GM23338 (cell line): ENCODE results near the gene TRIM43. TPM values are rescaled to one million over a fixed set of nuclear protein-coding genes. Genes with fewer than 3 reads are reported as not detected.
"Not testable (repeated sequence)": the region's sequence is repeated elsewhere in the genome, so short reads cannot be mapped to it uniquely, and the experiment has no call there.

Experiments used
- ATAC-seq: fragments of 200-7000 bp; cut with Tn5 transposase; 3 replicates; pipeline ENCODE4 v1.9.1; 2020
- DNase-seq: peaks from one replicate; pipeline ENCODE4 v3.0.0-alpha.2; 2015; ENCODE audit warnings: low spot score
- H2AFZ ChIP-seq: fragments of 200-600 bp; sonication (generic); 2 replicates; pipeline ENCODE4 v1.8.0; 2016; ENCODE audit warnings: antibody characterized with exemption, mild to moderate bottlenecking, moderate library complexity
- H3F3A ChIP-seq: fragments of 200-600 bp; sonication (generic); replicated peaks from 2 replicates; pipeline ENCODE4 v1.8.0; 2017; ENCODE audit warnings: antibody characterized with exemption, mixed run types, low read depth
- H3K27ac ChIP-seq: fragments of 200-600 bp; sonication (generic); 2 replicates; pipeline ENCODE4 v1.6.1; 2016; ENCODE audit warnings: low read depth
- H3K27me3 ChIP-seq: fragments of 200-600 bp; sonication (generic); 2 replicates; pipeline ENCODE4 v1.8.0; 2016; ENCODE audit warnings: mild to moderate bottlenecking, mixed run types, moderate library complexity; ENCODE audit not compliant: insufficient read depth
- H3K36me3 ChIP-seq: fragments of 200-600 bp; sonication (generic); 2 replicates; pipeline ENCODE4 v1.8.0; 2016; ENCODE audit warnings: mild to moderate bottlenecking; ENCODE audit not compliant: insufficient read depth
- H3K4me1 ChIP-seq: fragments of 200-600 bp; sonication (generic); 2 replicates; pipeline ENCODE4 v1.8.0; 2016; ENCODE audit warnings: mild to moderate bottlenecking, moderate library complexity; ENCODE audit not compliant: insufficient read depth
- H3K4me2 ChIP-seq: fragments of 200-600 bp; sonication (generic); 2 replicates; pipeline ENCODE4 v1.7.1; 2017; ENCODE audit warnings: mixed run types
- H3K4me3 ChIP-seq: fragments of 200-600 bp; sonication (generic); 2 replicates; pipeline ENCODE4 v1.6.1; 2016; ENCODE audit warnings: mixed run types
- H3K79me2 ChIP-seq: fragments of 200-600 bp; sonication (generic); replicated peaks from 2 replicates; pipeline ENCODE4 v1.8.0; 2017; ENCODE audit warnings: mild to moderate bottlenecking; ENCODE audit not compliant: insufficient read depth
- H3K9me2 ChIP-seq: fragments of 200-600 bp; sonication (generic); 2 replicates; pipeline ENCODE4 v1.8.0; 2017; ENCODE audit not compliant: insufficient read depth
- H4K20me1 ChIP-seq: fragments of 200-600 bp; sonication (generic); replicated peaks from 2 replicates; pipeline ENCODE4 v1.8.0; 2017; ENCODE audit warnings: mild to moderate bottlenecking; ENCODE audit not compliant: insufficient read depth
- H3K27ac Mint-ChIP-seq: 2 replicates; pipeline ENCODE4 v1.8.0; 2020; ENCODE audit warnings: inconsistent platforms, mild to moderate bottlenecking, moderate library complexity, mixed read lengths
- H3K27me3 Mint-ChIP-seq: 3 replicates; pipeline ENCODE4 v1.8.0; 2022; ENCODE audit warnings: low read depth, mild to moderate bottlenecking, moderate library complexity, mixed read lengths, inconsistent platforms; ENCODE audit not compliant: insufficient read depth, poor library complexity
- H3K36me3 Mint-ChIP-seq: 3 replicates; pipeline ENCODE4 v1.8.0; 2021; ENCODE audit warnings: low read depth, mild to moderate bottlenecking, inconsistent platforms, moderate library complexity, mixed read lengths
- H3K4me1 Mint-ChIP-seq: 3 replicates; pipeline ENCODE4 v1.8.0; 2020; ENCODE audit warnings: mild to moderate bottlenecking, inconsistent platforms, mixed read lengths
- H3K4me3 Mint-ChIP-seq: 3 replicates; pipeline ENCODE4 v1.8.0; 2021; ENCODE audit warnings: moderate library complexity, mild to moderate bottlenecking, inconsistent platforms, mixed read lengths
- H3K9me3 Mint-ChIP-seq: 3 replicates; pipeline ENCODE4 v1.8.0; 2020; ENCODE audit warnings: moderate library complexity, mild to moderate bottlenecking, inconsistent platforms, mixed read lengths
- polyA plus RNA-seq: library from polyadenylated mRNA; unstranded; fragments of >200 nt; fragmentation: Nextera tagmentation; extraction: Ambion mirVana; gene quantifications from 2 replicates; pipeline ENCODE4 v1.2.1, GENCODE V29; 2016
- total RNA-seq: library from RNA; depleted of rRNA; stranded (reverse); fragments of >200 nt; shearing (Covaris generic); gene quantifications from 2 replicates; pipeline ENCODE4 v1.2.3, GENCODE V29; 2014

Gene TRIM43
- total and polyA plus RNA-seq, 2 experiments from 2014 or later, result 0.40 to 0.59 TPM

DNA sequence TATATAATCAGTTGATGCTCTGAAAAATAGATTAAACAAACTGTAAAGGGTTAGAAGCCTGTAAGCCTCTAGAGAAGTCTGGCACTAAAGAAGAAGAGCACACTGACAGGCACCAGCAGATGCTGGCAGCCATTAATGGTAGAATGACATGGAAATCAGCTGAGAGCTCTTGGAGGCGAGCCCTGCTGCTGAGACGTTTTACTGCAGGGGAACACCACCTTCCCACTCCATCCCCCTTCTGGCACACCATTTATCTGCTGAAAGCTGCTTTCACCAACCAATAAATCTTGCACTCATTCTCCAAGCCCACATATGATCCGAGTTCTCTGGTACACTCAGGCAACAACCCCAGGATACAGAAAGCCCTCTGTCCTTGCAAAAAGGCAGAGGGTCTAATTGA lies 16.6 kb downstream of the TRIM43 start:
- ATAC-seq, result peak; percentile 63
- not testable (repeated sequence) for H3K4me3 ChIP-seq, H3K79me2 ChIP-seq, H3K36me3 Mint-ChIP-seq, H3K27ac Mint-ChIP-seq, H3K9me2 ChIP-seq, H3K4me1 Mint-ChIP-seq, H3K27me3 Mint-ChIP-seq, H3K4me3 Mint-ChIP-seq, H3K9me3 Mint-ChIP-seq, H3K27ac ChIP-seq, H3K4me2 ChIP-seq, H3K27me3 ChIP-seq, H3F3A ChIP-seq, DNase-seq, H4K20me1 ChIP-seq, H3K36me3 ChIP-seq, H2AFZ ChIP-seq, H3K4me1 ChIP-seq

DNA sequence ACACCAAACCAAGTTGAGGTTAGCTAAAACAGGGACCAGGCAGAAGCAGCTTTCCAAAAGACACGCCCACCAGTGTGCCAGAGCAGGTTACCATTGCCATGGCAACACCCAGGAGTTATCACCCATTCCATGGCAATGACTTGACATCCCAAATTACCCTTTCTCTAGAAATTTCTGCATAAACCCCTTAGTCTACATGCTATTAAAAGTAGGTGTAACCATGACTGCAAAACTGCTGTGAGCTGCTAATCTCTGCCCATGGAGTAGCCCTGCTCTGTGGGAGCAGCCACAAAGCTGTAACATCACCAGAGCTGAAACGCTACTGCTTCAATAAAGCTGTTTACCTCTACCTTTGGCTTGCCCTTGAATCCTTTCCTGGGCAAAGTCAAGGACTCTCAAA lies 18.0 kb downstream of the TRIM43 start:
- H3K4me3 Mint-ChIP-seq, H3K9me3 Mint-ChIP-seq, ATAC-seq, H3K36me3 ChIP-seq, H3K4me1 Mint-ChIP-seq, H3K27ac Mint-ChIP-seq, H3K9me2 ChIP-seq, H3K36me3 Mint-ChIP-seq, H3K27ac ChIP-seq, H3K4me2 ChIP-seq, H4K20me1 ChIP-seq, H2AFZ ChIP-seq, DNase-seq, H3K27me3 Mint-ChIP-seq, H3K4me3 ChIP-seq, H3K4me1 ChIP-seq, H3F3A ChIP-seq, H3K79me2 ChIP-seq, H3K27me3 ChIP-seq: not testable (repeated sequence)

DNA sequence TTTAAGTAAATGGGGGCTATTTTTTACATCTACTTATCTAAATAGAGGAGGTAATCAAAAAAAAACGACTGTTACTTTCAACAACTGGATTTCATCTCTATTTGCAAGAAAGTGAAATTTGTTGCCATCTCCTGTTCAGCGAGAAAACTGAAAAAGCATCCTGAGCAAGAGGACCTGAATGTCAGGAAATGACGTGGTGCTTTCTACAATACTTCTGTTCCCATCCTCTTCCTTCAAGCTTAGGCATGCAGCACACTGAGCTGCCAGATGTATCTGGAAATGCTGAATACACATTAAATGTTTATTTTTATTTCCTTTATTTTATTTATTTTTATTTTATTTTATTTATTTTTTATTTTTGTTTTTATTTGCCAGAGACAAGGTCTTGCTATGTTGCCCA lies 21.2 kb downstream of the TRIM43 start:
- H3K79me2 ChIP-seq, H3K4me2 ChIP-seq, H3K9me3 Mint-ChIP-seq, H3F3A ChIP-seq, ATAC-seq, H3K27ac ChIP-seq, H3K4me1 ChIP-seq, H3K4me1 Mint-ChIP-seq, H4K20me1 ChIP-seq, H3K36me3 ChIP-seq, H3K4me3 ChIP-seq, DNase-seq, H2AFZ ChIP-seq, H3K4me3 Mint-ChIP-seq, H3K27me3 Mint-ChIP-seq, H3K36me3 Mint-ChIP-seq, H3K9me2 ChIP-seq, H3K27me3 ChIP-seq, H3K27ac Mint-ChIP-seq: not testable (repeated sequence)

DNA sequence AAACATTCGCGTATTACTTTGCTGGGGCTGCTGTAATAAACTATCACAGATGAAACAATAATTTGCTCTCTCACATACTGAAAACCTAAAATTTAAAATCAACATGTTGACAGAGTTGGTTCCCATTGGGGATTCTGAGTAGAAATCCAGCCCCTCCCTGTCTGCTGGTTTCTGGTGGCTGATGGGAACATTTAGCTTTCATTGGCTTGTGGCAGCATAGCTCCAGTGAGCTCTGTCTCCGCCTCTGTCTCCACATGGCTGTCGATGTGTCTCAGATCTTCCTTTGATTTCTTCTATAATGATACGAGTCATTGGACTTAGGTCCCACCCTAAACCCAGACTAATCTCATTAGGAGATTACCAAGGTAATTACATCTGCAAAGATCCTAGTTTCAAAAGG lies 30.9 kb downstream of the TRIM43 start:
- not testable (repeated sequence) for H3K36me3 ChIP-seq, H3K79me2 ChIP-seq, H2AFZ ChIP-seq, H3K4me3 Mint-ChIP-seq, H3K36me3 Mint-ChIP-seq, H3K27me3 ChIP-seq, H4K20me1 ChIP-seq, H3K27ac ChIP-seq, DNase-seq, H3K4me2 ChIP-seq, H3K4me3 ChIP-seq, ATAC-seq, H3K4me1 Mint-ChIP-seq, H3K9me2 ChIP-seq, H3F3A ChIP-seq, H3K27ac Mint-ChIP-seq, H3K27me3 Mint-ChIP-seq, H3K9me3 Mint-ChIP-seq, H3K4me1 ChIP-seq

DNA sequence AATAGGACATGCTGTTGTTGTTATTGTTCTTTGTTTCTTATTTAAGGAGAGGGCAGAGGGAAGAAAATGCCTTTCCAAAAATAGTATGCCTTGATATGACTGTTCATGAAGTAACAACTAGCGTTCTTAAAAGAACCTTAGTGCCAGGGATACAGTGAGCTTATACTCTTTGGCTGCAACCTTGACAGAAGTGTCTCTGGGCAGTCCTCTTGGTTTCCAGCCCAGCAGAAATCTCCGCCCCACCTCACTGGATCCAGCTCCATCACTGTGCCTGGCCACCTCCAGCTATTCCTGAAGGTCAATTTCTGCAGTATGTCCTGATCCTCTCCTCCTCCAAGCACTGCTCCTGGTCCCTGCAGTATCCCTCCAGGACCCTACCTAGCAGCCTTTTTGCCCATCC lies 39.2 kb downstream of the TRIM43 start:
- H3K27me3 Mint-ChIP-seq, H3K9me2 ChIP-seq, H3K4me1 Mint-ChIP-seq, H3F3A ChIP-seq, H4K20me1 ChIP-seq, H3K4me1 ChIP-seq, ATAC-seq, H3K9me3 Mint-ChIP-seq, H3K4me3 ChIP-seq, H3K4me2 ChIP-seq, H3K27me3 ChIP-seq, H3K4me3 Mint-ChIP-seq, H2AFZ ChIP-seq, H3K36me3 ChIP-seq, H3K27ac ChIP-seq, H3K27ac Mint-ChIP-seq, H3K79me2 ChIP-seq, DNase-seq, H3K36me3 Mint-ChIP-seq: not testable (repeated sequence)

DNA sequence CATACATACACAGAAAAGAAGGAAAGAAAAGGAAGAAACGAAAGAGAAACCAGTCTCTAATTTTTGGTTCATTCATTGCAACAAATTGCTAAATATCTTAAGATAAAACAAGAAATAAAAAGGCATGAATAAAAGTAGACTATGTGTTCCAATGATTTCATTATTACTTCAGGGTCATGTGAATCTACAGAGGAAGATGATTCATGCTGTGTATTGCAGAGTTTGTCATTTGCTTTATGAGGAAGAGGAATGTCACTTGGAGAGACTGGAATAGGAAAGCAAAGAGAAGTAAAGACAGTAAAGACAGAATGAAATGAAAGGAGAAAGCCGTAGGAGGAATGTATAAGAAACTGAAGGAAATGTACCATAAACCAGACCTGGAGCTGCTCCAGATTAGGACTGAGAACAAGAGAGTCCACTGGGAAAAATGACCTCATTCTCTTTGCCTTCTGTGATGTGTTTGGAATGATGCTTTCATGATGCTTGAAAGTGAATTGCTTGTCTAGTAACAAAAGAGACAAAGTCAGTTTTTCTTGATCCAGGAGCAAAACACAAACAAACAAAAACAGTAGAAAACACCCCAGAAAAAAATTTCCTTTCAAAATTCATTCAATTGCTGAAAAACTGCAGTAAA lies 41.9 kb downstream of the TRIM43 start:
- H3K27me3 ChIP-seq, H3K27ac ChIP-seq, H3K4me2 ChIP-seq, H3K4me1 ChIP-seq, H3K4me1 Mint-ChIP-seq, H3K9me3 Mint-ChIP-seq, H4K20me1 ChIP-seq, H2AFZ ChIP-seq, H3K79me2 ChIP-seq, H3K36me3 ChIP-seq, DNase-seq, H3K9me2 ChIP-seq, H3K4me3 Mint-ChIP-seq, H3K27ac Mint-ChIP-seq, ATAC-seq, H3K4me3 ChIP-seq, H3K27me3 Mint-ChIP-seq, H3F3A ChIP-seq, H3K36me3 Mint-ChIP-seq: not testable (repeated sequence)
